Activated CD8-positive, alpha-beta memory T cell treated with anti-CD3 and anti-CD28 coated beads for 1 hour (primary cell): ENCODE measurements around the gene KCTD17.
"Not testable (repeated sequence)": the region's sequence is repeated elsewhere in the genome, so short reads cannot be mapped to it uniquely, and the experiment has no call there.

Experiments used
- DNase-seq, 2 donors: peaks; one replicate each; pipeline ENCODE4 v3.0.0-alpha.2; 2020; ENCODE audit warnings: low read depth in 1 of 2; ENCODE audit errors: extremely low read depth in 1 of 2

The KCTD17 gene

GRCh38 chr22:37059876-37060449 is 8.4 kb downstream of the KCTD17 start:
- no peak for DNase-seq

DNA sequence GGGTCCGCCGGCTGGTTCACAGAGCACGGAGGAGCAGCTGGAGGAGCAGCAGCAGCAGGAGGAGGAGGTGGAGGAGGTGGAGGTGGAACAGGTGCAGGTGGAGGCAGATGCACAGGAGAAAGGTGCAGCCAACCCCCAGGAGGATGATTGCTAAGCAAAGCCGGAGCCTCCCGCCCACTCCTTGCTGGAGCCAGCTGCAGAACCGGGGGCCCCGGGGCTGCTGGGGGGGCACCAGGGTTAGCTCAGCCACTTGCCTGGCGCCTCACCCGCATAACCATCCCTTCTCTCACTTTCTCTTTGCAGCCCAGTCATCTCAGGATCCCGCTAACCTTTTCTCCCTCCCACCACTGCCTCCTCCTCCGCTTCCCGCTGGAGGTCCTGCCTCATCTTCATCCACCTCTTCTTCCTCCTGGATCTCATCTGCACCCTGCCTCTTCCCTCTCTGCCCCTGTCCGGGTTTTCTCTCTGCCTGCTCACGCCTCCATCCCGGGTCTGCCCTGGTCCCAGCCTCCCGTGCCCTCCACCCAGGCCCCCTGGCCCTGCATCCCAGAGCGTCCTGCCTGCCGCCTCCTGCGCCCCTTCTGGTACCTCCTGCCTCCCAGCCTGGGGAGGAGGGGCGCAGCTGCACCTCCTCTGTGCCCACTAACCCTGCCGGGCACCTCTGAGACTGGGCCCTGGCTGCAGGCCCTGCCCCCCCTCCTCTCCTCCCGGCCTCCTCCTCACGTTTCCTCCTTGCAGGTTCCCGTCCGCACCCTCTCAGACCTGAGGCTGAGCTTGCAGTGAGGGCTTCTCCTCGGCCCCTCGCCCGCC is 9.5 kb downstream of the KCTD17 start:
- DNase-seq, result no peak

DNA sequence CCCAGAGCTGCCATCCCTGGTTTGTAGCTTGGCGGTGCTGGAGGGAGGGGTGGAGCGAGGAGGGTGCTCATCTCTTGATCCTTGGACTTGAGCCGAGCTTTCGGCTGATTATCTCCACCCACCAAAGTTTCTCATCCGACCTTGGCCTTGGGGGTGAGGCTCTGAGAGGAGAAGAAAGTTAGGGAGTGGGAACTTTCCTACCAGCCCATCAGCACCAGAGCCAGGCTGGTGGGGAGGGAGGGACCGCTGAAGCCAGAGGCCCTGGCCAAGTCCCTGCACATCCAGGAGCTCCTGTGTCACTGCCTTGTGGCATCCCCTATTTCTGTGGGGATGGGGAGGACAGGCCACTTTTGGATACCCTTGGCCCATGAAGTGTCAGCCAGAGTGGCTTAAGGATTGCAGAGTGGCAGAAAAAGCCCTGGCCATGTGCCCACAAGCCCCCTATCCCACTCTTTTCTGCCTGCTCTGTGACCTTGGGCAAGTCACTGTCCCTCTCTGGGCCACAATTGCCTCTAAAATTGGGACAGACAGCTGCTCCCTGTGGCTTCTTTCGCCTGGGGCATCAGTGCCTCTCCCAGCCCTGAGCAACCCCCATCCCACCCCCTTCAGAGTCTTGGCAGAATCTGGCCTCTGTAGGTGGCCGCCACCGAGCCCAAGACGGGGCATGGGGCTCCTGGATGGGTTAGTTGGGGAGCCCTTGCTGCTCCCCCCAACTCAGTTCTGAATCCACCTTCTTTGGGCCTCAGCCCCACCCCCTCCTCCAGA is 10.3 kb downstream of the KCTD17 start:
- DNase-seq, result no peak

- DNase-seq, result no peak
Measured at GRCh38 chr22:37062376-37062675, 10.8 kb downstream of the KCTD17 start.

DNA sequence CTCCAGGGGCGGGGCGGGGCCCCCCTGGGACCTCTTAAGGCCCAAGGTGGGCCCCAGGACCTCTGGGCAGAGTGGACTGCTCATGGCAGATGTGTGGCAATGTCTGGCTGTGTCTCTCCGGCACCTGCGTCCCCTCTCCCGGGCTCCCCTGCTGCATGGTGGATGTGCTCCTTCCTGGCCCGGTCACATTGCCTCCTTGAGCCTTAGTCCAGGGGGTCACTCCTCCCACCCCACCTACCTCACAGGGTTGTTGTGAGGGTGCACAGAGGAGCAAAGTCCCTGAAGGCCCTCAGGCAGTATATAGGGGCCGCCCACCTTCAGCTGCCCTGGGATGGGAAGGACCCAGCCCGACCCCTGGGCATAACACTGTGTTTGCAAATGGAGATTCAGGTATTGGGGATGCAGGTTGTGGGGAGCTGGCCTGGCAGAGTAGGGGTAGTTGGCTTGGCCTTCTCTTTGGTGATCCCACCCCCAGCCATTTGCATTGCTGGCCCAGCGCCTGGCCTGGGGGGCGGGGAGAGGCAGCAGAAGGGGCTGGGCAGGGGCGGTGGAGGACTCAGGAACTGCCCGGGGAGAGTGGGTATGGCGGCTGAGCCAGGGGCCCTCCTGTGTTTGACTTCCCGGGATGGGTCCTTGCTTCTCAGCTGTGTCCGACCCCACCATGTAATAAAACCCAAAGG is 11.3 kb downstream of the KCTD17 start:
- DNase-seq, result no peak

DNA sequence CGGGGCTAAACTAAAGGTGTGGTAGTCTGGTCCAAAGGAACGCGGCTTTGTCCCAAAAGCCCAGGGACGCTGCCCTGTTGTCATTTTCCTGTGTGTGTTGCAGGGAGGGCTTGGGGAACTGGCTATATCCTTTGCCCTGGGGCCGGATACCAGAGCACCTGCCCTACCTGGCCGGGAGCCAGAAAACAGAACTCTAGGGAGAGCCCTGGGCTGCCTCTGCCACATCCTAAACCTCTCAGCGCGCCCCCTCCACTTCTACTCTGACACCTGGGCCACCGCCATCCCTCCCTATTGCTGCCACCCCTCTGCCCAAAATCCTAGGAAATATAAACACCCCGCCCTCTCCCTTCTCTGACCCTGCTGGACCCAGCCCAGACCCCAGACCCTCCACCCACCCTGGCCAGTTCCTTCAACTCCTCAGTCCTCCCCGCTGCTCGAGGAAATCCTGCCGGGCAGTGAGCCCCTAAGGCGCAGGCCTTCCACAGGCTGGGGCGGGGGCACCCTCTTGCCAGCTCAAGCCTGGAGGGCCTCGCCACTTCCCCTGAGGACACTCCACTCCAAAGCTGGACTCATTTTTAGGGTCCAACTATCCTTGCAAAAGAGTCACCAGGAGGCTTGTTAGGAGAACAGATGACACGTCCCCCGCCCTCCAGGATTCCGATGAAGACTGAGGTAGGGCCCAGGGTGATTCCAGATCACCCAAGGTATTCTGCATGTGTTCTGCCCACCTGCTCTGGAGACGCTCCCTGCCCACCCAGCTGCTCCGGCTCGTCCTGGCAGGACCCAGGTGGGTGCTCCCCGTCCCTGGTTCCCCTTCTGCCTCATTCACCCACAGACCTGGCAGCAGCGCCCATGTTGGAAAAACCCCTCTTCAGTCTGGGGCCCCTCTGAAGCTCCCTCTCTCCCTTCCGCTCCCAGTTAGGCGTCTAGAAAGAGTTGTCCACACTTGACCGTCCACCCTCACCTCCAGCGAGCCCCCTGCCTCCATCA is 12.2 kb downstream of the KCTD17 start:
- DNase-seq, result no peak

DNA sequence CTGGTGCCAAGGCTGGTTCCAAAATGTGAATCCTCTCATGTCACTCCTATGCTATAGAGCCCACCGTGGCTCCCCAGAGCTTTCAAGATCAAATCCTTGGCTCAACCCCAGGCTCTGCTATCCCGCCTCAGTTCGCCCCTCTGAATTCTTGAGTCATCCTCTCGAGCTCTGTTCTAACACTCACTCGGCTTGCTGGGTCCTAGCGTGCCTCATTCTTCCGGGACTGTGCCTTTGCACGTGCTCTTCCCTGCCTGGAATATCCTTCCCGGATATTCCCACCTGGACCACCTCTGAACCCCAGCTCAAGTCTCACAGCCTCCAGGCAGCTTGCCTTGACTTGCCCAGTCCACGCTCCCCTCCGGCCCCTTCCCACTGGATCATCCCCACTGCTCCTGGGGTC is 13.0 kb downstream of the KCTD17 start:
- no peak for DNase-seq

- no peak for DNase-seq
Measured at GRCh38 chr22:37065180-37065579, 13.6 kb downstream of the KCTD17 start.

DNA sequence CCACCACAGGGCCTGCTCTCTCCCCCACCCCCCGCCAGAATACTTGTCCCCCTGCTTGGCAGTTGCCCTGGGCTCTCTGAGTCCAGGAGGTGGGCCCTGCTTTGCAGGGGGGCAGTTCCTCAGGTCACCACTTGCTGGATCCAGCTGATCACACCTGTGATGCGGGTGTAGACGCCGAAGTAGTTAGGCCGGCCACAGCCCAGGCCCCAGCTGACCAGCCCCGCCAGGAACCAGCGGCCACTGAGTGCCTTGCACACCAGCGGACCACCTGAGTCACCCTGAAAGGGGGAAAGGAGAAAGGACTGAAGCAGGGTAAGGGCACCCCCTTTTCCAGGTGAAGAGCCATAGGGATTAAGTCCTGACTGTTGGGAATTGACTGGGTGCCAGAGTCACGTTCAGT is 14.4 kb downstream of the KCTD17 start:
- DNase-seq, result no peak

- no peak for DNase-seq
Measured at GRCh38 chr22:37067428-37067827, 15.9 kb downstream of the KCTD17 start.

DNA sequence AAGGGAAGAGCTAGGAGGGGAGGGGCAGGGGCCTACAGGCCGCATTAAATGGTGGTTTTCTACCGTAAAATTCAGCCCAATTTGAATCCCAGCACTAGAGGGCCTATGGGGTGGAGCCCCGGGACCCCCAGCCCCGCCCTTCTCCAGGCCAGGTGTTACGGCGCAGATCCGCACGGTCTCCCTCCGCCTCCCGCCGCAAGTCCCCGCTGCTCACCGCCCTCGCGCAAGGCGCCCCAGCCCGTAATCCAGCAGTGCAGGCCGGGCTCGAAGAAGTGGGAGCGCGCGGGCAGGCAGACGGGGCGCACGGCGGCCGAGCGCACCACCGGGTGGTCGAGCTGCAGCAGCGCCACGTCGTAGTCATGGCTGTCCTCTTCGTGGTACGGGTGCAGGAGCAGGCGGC is 17.3 kb downstream of the KCTD17 start:
- no peak for DNase-seq

GRCh38 chr22:37069319-37069718 is 17.8 kb downstream of the KCTD17 start:
- DNase-seq, result no peak

- DNase-seq, result no peak
Measured at GRCh38 chr22:37069719-37070118, 18.2 kb downstream of the KCTD17 start.

GRCh38 chr22:37070334-37070733 is 18.8 kb downstream of the KCTD17 start:
- no peak for DNase-seq

DNA sequence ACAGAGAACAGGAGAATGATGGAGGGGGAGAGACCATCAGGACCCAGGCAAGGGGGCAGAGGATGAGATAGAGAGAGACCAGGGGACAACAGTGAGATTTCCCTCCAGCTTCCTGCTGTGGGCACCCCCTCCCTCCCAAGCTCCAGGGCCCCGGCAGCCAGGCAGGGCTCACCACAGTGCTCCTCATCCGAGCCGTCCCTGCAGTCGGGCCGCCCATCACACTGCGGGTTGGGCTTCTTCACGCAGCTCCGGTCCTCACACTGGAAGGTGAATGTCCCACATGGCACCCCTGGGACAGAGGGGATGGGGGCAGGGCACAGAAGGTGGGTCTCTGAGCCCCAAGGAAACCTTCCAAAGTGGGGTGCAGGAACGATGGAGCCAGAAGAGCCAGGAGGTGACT is 19.2 kb downstream of the KCTD17 start:
- DNase-seq, result no peak

DNA sequence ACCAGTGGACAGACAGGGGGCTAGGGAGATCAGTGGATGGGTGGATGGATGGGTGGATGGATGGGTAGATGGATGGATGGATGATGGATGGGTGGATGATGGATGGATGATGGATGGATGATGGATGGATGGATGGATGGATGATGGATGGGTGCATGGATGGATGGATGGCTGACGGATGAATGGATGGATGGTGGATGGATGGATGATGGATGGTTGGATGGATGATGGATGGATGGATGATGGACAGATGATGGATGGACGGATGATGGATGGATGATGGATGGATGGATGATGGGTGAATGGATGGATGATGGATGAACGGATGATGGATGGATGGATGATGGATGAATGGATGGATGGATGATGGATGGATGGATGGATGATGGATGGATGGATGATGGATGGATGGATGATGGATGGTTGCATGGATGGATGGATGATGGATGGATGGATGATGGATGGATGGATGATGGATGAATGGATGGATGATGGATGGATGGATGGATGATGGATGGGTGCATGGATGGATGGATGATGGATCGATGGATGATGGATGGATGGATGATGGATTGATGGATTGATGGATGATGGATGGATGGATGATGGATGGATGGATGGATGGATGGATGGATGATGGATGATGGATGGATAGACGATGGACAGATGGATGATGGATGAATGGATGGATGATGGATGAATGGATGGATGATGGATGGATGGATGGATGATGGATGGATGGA is 20.5 kb downstream of the KCTD17 start:
- DNase-seq, result not testable (repeated sequence)

DNA sequence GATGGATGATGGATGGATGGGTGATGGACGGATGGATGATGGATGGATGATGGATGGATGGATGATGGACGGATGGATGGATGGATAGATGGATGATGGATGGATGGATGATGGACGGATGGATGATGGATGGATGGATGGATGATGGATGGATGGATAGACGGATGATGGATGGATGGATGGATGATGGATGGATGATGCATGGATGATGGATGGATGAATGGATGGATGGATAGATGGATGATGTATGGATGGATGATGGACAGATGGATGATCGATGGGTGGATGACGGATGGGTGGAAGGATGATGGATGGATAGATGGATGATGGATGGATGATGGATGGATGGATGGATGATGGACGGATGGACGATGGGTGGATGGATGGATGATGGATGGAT is 21.1 kb downstream of the KCTD17 start:
- DNase-seq, result no peak

DNA sequence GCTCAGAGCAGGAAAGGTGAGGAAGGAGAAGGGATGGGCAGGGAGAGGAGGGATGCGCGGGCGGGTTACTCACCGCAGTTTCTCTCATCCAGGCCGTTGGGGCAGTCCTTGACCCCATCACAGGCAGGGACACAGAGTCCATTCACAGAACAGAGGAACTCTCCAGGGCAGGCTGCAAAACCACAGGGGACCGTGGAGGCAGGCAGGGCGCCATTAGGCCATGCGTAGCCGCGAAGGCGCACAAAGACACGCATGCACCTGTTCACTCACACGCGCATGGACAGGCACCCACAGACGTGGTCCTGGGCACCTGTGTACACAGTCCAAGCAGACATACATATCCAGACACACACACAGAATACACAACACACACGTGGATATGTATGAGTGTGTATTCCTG is 23.0 kb downstream of the KCTD17 start:
- DNase-seq, result no peak

GRCh38 chr22:37075046-37075445 is 23.5 kb downstream of the KCTD17 start:
- no peak for DNase-seq
